ENCODE data around the gene VPS72.

VPS72 gene

DNA sequence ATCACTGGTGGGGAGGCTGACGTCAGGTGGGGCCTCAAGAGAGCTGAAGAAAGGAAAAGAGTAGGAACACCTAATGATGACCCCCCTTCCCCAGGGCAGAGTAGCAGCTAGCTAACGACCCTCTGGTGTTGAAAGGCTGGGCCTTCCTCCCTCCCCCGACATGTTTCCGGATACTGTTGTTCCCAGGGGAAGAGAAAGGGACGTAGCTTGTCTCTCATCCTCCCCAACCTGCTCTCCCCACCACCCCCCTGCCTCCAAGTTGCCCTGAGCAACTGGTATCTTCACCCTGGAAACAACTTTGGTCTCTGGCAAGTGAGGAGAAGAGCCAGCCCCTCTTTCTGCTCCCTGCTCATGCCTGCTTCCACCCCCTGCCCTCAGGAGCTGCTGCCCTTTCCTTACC lies 46.0 kb downstream of the VPS72 start:
- DNase-seq: no peak

DNA sequence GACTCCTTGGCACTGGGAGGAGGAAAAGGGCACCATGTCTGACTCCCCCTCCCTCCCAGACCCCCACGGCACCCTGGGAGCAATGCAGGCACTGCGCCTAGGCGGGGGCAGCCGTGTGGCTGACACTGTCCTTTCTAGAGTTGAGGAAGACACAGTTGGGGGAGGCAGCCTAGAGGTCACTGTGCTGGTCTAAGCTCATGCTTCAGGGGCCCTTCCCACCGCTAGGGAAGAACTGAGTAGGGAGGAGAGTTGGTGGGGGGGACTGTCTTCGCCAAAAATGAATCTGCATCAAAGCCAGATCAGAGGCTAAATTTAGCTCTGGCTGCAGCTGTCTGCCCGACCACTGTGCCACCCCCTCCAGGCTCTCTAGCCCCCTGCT lies 47.0 kb downstream of the VPS72 start:
- no peak for DNase-seq

DNA sequence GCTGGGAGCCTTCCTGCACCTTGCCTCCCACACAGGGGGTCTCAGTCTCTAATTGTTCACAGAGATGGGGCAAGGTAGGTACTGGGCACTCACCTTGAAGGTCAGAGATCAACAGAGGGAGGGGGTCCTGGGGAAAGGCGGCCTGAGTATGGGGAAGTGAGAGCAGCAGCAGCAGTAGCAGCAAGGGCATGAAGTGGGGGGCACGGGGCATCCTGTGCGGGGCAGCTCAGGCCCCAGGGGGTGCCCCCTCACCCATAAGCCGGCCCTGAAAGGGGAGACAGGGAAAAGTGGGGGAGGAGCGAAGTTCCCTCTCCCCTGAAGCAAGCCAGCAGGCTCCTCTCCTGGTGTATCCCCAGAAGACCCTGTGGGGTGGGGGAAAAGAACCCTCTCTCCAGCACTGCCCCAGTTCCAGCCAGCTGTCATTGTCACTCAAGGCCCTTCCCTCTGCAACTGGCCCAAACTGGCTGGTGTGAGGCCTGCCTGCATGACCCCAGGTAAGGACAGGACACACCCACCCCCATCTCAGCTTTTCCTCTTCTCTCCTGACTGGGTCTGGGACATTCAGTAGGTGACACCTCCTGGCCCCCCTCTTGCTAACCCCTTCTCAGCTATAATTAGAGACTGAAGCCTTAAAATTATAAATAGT lies 47.5 kb downstream of the VPS72 start:
- no peak for DNase-seq

DNA sequence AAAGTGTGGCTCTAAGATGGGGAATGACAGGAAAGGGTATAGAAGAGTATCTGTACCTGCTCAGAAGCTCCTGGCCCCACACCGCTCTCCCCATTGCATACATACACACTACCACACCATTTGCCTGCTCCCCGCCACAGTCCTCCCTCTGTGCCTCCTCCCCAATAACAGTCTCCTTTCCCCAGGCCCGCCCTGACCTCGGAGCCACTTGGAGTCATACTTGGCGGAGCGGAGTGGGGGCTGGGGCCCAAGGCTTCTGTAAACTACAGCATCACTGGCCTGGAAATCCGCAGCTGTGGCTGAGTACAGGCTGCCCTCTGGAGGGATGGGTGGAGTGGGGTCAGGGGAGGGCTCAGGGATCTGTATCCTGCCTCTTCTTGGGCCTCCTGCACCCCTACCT lies 52.2 kb downstream of the VPS72 start:
- DNase-seq: no peak

DNA sequence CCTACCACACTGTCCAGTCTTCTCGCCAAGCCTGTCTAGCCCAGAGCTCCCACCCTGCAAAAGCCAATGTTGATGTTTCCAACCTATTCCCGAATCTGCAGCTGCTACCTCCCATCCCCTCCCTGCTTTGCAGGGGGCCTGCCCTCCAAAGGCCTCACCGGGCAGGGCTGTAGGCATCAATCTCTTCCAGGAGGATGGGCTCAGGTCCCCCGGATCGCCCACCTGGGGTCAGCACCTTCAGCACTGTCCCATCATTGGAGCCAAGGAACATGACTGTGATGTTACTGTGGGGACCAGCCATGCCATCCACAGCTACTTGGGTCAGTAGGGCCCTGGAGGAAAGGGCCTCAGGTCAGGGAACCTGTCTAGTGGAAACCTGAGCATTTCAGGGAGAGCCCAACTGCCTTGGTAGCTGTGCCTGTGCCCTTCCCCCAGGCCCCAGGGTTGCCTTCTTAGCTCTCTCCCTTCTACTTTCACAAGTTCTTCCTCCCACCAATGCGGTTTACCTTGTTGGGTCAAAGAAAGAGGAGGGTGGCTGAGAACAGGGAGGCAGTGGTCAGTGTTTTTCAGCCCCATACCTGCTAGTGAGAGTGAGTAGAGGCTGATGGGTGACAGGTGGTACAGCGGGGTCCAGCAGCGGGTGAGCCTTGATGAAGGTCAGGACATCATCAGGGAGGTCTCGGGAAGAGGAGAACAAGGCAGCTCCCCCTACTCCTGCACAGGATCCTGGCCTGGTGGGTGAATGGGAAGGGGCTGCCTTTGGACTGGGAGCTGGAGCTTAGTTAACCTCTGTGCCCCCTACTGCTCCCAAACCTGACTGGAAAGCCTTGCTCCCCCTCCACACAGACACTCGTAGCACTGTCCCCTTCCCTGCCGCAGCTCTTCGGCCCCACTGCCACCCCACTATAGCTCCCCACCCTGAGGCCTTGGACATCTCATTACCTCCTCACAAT lies 54.3 kb downstream of the VPS72 start:
- DNase-seq: no peak

DNA sequence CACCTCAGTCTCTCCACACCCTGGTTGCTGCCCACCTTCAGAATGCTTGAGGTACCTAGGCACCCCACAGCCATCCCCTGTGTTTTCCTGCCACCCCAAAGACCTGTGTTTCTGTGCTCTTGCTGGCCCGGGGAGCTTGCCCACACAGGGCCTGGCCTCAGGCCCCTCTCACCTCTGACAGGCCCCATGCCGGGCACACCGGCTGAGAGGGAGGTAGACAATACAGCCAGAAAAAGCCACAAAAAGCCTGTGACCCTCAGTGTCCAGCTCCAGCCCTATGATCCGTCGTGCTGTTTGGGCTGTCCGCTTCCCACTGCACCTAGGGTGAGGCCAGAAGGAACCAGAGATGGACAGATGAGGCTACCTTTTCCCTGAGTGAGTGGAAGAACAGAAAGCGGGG lies 55.0 kb downstream of the VPS72 start:
- DNase-seq: no peak

DNA sequence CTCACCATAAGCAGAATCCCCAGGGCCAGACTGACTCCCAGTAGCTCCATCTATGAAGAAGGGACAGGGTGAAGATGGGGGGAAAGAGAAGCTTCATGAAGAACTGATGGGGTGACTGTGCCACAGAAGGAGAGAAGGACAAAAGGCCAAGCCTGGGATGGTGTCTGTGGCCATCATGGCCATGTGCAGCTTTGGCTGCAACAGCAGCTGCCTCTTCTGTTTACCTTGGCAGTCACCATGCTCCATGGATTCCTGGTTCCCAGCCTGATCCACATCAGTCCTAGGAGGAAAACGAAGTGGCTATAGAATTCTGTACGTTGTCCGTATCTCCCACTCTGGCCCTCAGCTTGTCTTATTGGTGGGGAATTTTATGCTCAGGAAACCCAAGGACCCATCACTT lies 55.6 kb downstream of the VPS72 start:
- DNase-seq: no peak

DNA sequence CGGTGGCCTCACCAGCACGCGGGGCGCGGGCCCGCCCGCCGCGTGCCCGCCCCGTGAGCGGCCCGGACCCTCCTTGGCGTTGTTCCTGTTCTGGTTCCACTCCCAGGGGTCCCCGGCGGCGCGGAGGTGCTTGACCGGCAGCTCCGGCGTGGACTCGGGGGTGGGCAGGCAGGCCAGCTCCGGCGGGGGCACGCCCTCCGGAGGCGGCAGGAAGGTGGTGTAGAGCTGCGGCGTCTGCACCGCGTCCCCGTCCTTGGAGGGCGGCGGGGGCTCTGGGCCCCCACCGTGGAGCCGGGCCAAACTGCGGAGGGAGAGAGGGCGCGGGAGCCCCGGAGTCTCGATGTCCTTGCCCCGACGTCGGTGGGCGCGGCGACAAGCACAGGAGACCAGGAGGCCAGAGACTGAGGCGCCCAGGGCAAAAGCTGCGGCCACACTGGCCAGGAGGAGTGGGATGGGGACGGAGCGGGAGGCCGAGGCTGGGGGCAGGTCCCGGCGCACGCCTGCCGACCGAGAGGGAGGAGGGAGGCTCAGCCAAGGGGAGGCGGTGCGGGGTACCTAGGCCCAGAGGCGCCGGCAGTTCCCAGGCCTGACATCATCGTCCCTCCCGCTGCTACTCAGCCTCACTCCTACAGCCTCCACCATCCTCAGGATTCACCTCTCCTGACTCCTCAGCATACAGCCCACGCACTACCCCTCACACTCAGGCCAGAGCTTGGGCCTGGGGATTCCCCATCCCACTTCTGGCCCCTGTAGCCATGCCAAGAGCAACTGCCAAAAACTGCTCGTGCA lies 56.8 kb downstream of the VPS72 start:
- DNase-seq: no peak

DNA sequence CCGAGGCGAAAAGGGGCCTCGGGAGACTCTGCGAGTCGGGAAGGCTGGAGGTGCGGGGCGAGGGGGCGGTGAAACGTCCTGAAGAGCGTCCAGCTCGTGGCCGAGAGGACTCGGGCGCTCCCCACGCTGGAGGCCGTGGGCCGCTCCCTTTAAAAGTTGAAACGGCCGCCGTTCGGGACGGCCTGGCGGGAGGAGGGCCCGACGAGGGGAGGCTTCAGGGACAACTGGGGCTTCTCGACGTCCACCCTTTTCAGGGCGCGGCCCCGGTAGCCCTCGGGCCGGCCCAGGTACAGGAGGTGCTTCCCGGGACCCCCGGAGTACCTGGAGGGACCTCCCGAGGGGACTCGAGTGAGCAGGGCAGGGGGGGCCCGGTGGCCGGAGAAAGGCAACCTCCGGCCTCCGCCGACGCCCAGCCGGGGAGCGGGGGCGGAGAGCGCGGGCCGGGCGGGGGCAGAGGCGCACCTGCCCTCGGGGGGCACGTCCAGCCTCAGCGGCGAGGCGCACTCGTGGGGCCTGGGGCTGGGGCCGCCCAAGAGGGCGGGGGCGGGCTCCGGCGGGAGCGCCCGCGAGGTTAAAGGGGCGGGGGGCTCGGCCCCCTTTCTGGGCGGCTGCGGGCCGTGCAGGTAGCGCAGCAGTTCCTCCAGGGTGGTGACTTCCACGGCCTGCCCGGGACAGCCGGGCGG lies 57.5 kb downstream of the VPS72 start:
- no peak for DNase-seq

DNA sequence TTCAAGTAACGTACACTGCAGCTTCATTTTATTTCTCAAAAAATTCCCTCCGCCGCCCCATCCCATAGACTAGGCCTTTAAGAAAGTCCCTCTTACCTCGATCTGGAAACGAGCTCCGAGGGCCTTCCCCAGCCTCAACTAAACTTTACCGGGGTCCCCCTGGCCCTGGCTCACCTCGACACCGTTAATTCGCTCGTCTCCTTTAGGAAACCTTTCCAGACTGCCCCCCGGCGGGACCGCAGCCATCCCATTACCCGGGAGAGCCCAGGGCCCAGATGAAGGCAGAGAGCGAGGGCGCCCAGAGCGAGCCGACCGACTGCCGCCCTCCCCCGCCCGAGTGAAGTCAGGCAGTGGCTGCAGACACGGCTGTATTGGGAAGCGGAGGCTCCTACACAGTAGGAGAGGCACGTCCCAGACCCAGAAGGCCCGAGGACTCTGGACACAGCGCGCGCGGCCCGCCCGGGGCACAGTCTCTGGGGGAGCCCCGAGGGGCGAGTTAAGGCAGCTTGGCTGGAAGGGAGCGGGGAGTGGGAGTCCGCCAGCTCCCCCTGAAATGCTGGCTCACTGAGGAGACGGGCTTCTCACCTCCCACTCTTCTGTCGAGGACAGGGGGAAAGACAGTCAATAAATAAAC lies 58.2 kb downstream of the VPS72 start:
- DNase-seq: no peak

DNA sequence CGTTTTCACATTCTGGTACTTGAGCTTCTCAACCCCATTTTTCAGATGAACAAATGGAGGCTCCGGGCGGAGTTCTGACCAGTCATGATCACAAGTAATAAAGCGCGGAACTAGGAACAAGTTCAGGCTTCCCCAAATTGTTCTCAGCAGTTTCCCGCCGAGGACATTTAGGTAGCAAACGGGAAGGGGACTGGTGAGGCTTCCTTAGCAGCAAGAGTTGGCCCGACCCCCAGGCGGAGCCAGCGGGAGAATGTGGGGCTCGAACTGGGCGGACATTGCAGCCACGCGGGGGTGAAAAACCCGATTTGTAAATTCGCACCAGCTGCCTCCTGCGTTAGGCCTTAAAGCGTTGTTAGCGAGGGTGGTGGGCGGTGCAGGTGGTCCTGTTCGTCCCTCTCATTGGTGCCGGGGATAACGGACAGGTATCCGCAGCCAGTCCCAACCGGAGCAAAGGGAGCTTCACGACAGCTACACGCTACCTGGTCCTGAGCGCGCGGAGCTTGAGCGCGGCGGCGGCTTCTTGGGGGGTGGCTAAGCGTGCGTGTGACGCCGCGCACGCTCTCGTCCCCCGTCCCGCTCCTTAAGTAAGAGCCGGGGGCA lies 58.9 kb downstream of the VPS72 start:
- peak; percentile 78 to 88 for DNase-seq

DNA sequence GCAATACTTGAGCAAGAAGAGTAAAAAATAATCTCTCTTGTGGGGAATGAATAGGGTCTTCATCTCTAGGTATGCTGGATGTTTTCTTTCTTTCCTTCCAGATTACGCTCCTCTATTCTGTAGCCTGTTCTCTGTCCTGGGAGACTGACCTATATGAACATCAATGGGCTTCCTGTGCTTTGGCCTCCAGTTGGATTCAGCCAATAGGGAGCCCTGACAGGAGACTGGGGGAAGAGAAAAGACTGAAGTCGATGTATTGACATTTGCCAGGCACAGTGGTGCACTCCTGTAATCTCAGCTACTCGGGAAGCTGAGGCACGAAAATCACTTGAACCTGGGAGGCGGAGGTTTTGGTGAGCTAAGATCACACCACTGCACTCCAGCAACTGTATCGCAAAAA lies 61.2 kb downstream of the VPS72 start:
- no peak for DNase-seq

Measured in CD4-positive, alpha-beta T cell treated with Interleukin-1 beta for 1 hour (primary cell).